ENCODE data around the gene MAGEB17.
"Not testable (repeated sequence)": the region's sequence is repeated elsewhere in the genome, so short reads cannot be mapped to it uniquely, and the experiment has no call there.

Gene MAGEB17

GRCh38 chrX:16162391-16162790, 4.9 kb upstream of the MAGEB17 start:
- H3K27me3 ChIP-seq (ENCODE audit: control insufficient read depth, insufficient read depth, low read length) = no peaks in the 10 kb centered on the region

GRCh38 chrX:16164748-16165147, 2.5 kb upstream of the MAGEB17 start:
- Histone ChIP-seq H3K9ac (ENCODE audit: low read length) (no peak overlapping the region), H3K9me3 (ENCODE audit: control insufficient read depth, low read length) (no peaks in the 10 kb centered on the region), H3K4me1 (ENCODE audit: control insufficient read depth, insufficient read depth, low read length) (no peaks in the 10 kb centered on the region), H3K36me3 (ENCODE audit: control insufficient read depth, insufficient read depth, low read length) (no peaks in the 10 kb centered on the region), H3K4me3 (ENCODE audit: low read length) (no peak overlapping the region), H3K27me3 (ENCODE audit: control insufficient read depth, insufficient read depth, low read length) (no peaks in the 10 kb centered on the region)

More at GRCh38 chrX:16162391-16162790, 4.9 kb upstream of the MAGEB17 start:
- Histone ChIP-seq H3K4me1 (ENCODE audit: control insufficient read depth, insufficient read depth, low read length) (no peaks in the 10 kb centered on the region), H3K9me3 (ENCODE audit: control insufficient read depth, low read length) (no peaks in the 10 kb centered on the region), H3K36me3 (ENCODE audit: control insufficient read depth, insufficient read depth, low read length) (no peaks in the 10 kb centered on the region), H3K4me3 (ENCODE audit: low read length) (no peak overlapping the region), H3K9ac (ENCODE audit: low read length) (no peak overlapping the region)

- H3K27me3 ChIP-seq (ENCODE audit: control insufficient read depth, insufficient read depth, low read length) = no peaks in the 10 kb centered on the region
- no peak overlapping the region for H3K9ac ChIP-seq (ENCODE audit: low read length)
- no peak overlapping the region for H3K4me3 ChIP-seq (ENCODE audit: low read length)
- no peaks in the 10 kb centered on the region for H3K9me3 ChIP-seq (ENCODE audit: control insufficient read depth, low read length)
- no peaks in the 10 kb centered on the region for H3K4me1 ChIP-seq (ENCODE audit: control insufficient read depth, insufficient read depth, low read length)
- H3K36me3 ChIP-seq (ENCODE audit: control insufficient read depth, insufficient read depth, low read length) = no peaks in the 10 kb centered on the region
Observed at GRCh38 chrX:16171039-16171438, 3.8 kb downstream of the MAGEB17 start.

GRCh38 chrX:16171944-16172343, 4.7 kb downstream of the MAGEB17 start:
- no peaks in the 10 kb centered on the region for H3K4me1 ChIP-seq (ENCODE audit: control insufficient read depth, insufficient read depth, low read length)
- no peak overlapping the region for H3K9ac ChIP-seq (ENCODE audit: low read length)
- H3K4me3 ChIP-seq (ENCODE audit: low read length) = no peak overlapping the region
- no peaks in the 10 kb centered on the region for H3K27me3 ChIP-seq (ENCODE audit: control insufficient read depth, insufficient read depth, low read length)
- H3K36me3 ChIP-seq (ENCODE audit: control insufficient read depth, insufficient read depth, low read length) = no peaks in the 10 kb centered on the region
- H3K9me3 ChIP-seq (ENCODE audit: control insufficient read depth, low read length) = no peaks in the 10 kb centered on the region

DNA sequence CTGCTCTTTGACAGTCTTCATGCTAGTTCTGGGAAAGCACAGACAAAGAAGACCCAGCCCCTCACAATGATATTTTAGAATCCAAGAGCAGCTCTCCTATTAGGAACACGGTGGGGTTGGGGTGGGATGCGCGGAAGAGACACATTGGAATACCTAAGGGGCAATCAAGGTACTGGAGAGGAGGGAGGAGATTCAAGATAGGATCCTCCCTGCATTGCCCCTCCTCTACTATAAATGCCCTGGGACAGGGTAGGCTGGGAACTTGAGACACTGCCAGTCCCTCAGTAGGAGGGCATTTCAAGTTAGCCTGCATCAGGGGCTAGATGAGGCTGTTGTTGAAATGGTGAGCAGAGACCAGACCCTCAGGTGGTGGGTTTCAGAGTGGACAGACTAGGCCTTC, 5.1 kb downstream of the MAGEB17 start:
- Histone ChIP-seq H3K4me1 (ENCODE audit: control insufficient read depth, insufficient read depth, low read length) (no peaks in the 10 kb centered on the region), H3K4me3 (ENCODE audit: low read length) (no peak overlapping the region), H3K9me3 (ENCODE audit: control insufficient read depth, low read length) (no peaks in the 10 kb centered on the region), H3K27me3 (ENCODE audit: control insufficient read depth, insufficient read depth, low read length) (no peaks in the 10 kb centered on the region), H3K9ac (ENCODE audit: low read length) (no peak overlapping the region), H3K36me3 (ENCODE audit: control insufficient read depth, insufficient read depth, low read length) (no peaks in the 10 kb centered on the region)

DNA sequence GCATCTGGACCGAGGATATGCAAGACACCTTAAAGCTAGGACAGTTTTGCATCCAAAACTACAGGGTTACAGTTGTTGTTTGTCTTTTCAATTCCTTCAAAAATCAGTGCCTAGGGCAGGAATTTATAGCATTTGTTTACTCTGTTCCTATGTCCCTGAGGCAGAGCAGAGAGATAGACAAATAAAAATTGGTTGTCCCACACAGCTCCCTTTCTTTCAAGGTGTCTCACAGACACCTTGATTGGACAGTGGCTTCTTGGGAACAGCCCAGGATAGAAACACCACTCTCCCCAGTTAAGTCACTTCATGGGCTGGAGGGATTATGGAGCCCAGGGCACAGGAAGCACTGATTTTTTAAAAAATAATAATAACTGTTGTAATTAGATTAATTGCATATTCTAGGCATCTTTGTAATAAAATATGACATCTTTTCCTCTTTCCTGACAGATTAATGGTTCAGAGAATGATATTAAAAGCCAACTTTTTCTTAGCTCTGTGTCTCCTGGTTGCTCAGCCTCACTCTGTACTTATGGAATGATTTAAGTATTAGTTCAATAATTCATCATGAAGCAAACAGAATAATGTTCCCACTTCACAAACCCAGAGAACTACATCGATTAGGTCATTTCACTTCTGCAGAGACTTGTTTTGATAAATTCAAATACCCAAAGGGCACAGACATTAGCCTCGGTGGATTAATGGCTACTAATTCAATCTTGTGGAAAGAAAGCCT, 8.2 kb downstream of the MAGEB17 start:
- no peaks in the 10 kb centered on the region for H3K36me3 ChIP-seq (ENCODE audit: control insufficient read depth, insufficient read depth, low read length)
- H3K4me1 ChIP-seq (ENCODE audit: control insufficient read depth, insufficient read depth, low read length) = no peaks in the 10 kb centered on the region
- no peaks in the 10 kb centered on the region for H3K27me3 ChIP-seq (ENCODE audit: control insufficient read depth, insufficient read depth, low read length)
- no peak overlapping the region for H3K9ac ChIP-seq (ENCODE audit: low read length)
- no peaks in the 10 kb centered on the region for H3K9me3 ChIP-seq (ENCODE audit: control insufficient read depth, low read length)
- no peak overlapping the region for H3K4me3 ChIP-seq (ENCODE audit: low read length)

GRCh38 chrX:16177260-16177659, 10.0 kb downstream of the MAGEB17 start:
- Histone ChIP-seq H3K9me3 (ENCODE audit: control insufficient read depth, low read length) (no peaks in the 10 kb centered on the region), H3K36me3 (ENCODE audit: control insufficient read depth, insufficient read depth, low read length) (no peaks in the 10 kb centered on the region), H3K4me3 (ENCODE audit: low read length) (no peak overlapping the region), H3K4me1 (ENCODE audit: control insufficient read depth, insufficient read depth, low read length) (no peaks in the 10 kb centered on the region), H3K9ac (ENCODE audit: low read length) (no peak overlapping the region), H3K27me3 (ENCODE audit: control insufficient read depth, insufficient read depth, low read length) (no peaks in the 10 kb centered on the region)

DNA sequence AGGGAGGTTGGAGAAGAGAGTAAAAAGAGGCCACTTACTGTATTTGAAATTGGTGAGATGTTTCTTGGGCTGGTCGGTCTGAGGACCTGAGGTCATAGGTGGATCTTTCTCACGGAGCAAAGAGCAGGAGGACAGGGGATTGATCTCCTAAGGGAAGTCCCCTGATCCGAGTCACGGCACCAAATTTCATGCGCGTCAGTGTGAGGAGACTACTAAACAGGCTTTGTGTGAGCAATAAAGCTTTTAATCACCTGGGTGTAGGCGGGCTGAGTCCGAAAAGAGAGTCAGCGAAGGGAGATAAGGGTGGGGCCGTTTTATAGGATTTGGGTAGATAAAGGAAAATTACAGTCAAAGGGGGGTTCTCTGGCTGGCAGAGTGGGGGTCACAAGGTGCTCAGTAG, 16.6 kb downstream of the MAGEB17 start:
- not testable (repeated sequence) for H3K4me1 ChIP-seq (ENCODE audit: control insufficient read depth, insufficient read depth, low read length); H3K9ac ChIP-seq (ENCODE audit: low read length); H3K9me3 ChIP-seq (ENCODE audit: control insufficient read depth, low read length); H3K27me3 ChIP-seq (ENCODE audit: control insufficient read depth, insufficient read depth, low read length); H3K36me3 ChIP-seq (ENCODE audit: control insufficient read depth, insufficient read depth, low read length); H3K4me3 ChIP-seq (ENCODE audit: low read length)

- no peaks in the 10 kb centered on the region for H3K36me3 ChIP-seq (ENCODE audit: control insufficient read depth, insufficient read depth, low read length)
- no peaks in the 10 kb centered on the region for H3K4me1 ChIP-seq (ENCODE audit: control insufficient read depth, insufficient read depth, low read length)
- H3K9ac ChIP-seq (ENCODE audit: low read length) = no peak overlapping the region
- H3K4me3 ChIP-seq (ENCODE audit: low read length) = no peak overlapping the region
- no peaks in the 10 kb centered on the region for H3K27me3 ChIP-seq (ENCODE audit: control insufficient read depth, insufficient read depth, low read length)
- no peaks in the 10 kb centered on the region for H3K9me3 ChIP-seq (ENCODE audit: control insufficient read depth, low read length)
Observed at GRCh38 chrX:16185725-16186136, 18.4 kb downstream of the MAGEB17 start.

- no peaks in the 10 kb centered on the region for H3K9me3 ChIP-seq (ENCODE audit: control insufficient read depth, low read length)
- no peaks in the 10 kb centered on the region for H3K27me3 ChIP-seq (ENCODE audit: control insufficient read depth, insufficient read depth, low read length)
- no peak overlapping the region for H3K4me3 ChIP-seq (ENCODE audit: low read length)
- H3K9ac ChIP-seq (ENCODE audit: low read length) = no peak overlapping the region
- no peaks in the 10 kb centered on the region for H3K4me1 ChIP-seq (ENCODE audit: control insufficient read depth, insufficient read depth, low read length)
- H3K36me3 ChIP-seq (ENCODE audit: control insufficient read depth, insufficient read depth, low read length) = no peaks in the 10 kb centered on the region
Observed at GRCh38 chrX:16186380-16187007, 19.2 kb downstream of the MAGEB17 start.

GRCh38 chrX:16187024-16187760, 19.9 kb downstream of the MAGEB17 start:
- H3K27me3 ChIP-seq (ENCODE audit: control insufficient read depth, insufficient read depth, low read length) = no peaks in the 10 kb centered on the region
- no peak overlapping the region for H3K9ac ChIP-seq (ENCODE audit: low read length)
- H3K4me1 ChIP-seq (ENCODE audit: control insufficient read depth, insufficient read depth, low read length) = no peaks in the 10 kb centered on the region
- H3K9me3 ChIP-seq (ENCODE audit: control insufficient read depth, low read length) = no peaks in the 10 kb centered on the region
- no peak overlapping the region for H3K4me3 ChIP-seq (ENCODE audit: low read length)
- no peaks in the 10 kb centered on the region for H3K36me3 ChIP-seq (ENCODE audit: control insufficient read depth, insufficient read depth, low read length)

GRCh38 chrX:16188687-16189086, 21.4 kb downstream of the MAGEB17 start:
- Histone ChIP-seq H3K36me3 (ENCODE audit: control insufficient read depth, insufficient read depth, low read length) (no peaks in the 10 kb centered on the region), H3K9me3 (ENCODE audit: control insufficient read depth, low read length) (no peaks in the 10 kb centered on the region), H3K9ac (ENCODE audit: low read length) (no peak overlapping the region), H3K4me3 (ENCODE audit: low read length) (no peak overlapping the region), H3K4me1 (ENCODE audit: control insufficient read depth, insufficient read depth, low read length) (no peaks in the 10 kb centered on the region), H3K27me3 (ENCODE audit: control insufficient read depth, insufficient read depth, low read length) (no peaks in the 10 kb centered on the region)

Measured in mucosa of stomach (tissue), 1 donor.